Effector memory CD8-positive, alpha-beta T cell (primary cell): ENCODE results near the gene PCSK6.

Source experiments
- ATAC-seq: fragments of 150-1000 bp; cut with Tn5 transposase; replicated peaks from 2 replicates; pipeline ENCODE4 v1.10.0; 2021; ENCODE audit warnings: mild to moderate bottlenecking, moderate library complexity
- DNase-seq, 3 experiments: peaks; one replicate each; pipeline ENCODE4 v3.0.0; 2021
- H3K27ac Mint-ChIP-seq, 2 donors: one replicate each; pipeline ENCODE4 v1.8.0; 2022; ENCODE audit warnings: mild to moderate bottlenecking in 2 of 2, mixed read lengths in 2 of 2, moderate library complexity in 2 of 2
- H3K27me3 Mint-ChIP-seq, 2 donors: one replicate each; pipeline ENCODE4 v1.8.0; 2022; ENCODE audit warnings: mixed read lengths in 2 of 2
- H3K36me3 Mint-ChIP-seq: one replicate; pipeline ENCODE4 v1.8.0; 2022; ENCODE audit warnings: mild to moderate bottlenecking, moderate library complexity, mixed read lengths; ENCODE audit not compliant: insufficient read depth
- H3K4me1 Mint-ChIP-seq, 2 donors: one replicate each; pipeline ENCODE4 v1.8.0; 2022; ENCODE audit warnings: low read depth in 2 of 2, mixed read lengths in 2 of 2
- H3K4me3 Mint-ChIP-seq, 2 donors: one replicate each; pipeline ENCODE4 v1.8.0; 2022; ENCODE audit warnings: mild to moderate bottlenecking in 2 of 2, mixed read lengths in 2 of 2, moderate library complexity in 2 of 2
- H3K9me3 Mint-ChIP-seq, 2 donors: one replicate each; pipeline ENCODE4 v1.8.0; 2022; ENCODE audit warnings: mixed read lengths in 2 of 2

PCSK6 gene

DNA sequence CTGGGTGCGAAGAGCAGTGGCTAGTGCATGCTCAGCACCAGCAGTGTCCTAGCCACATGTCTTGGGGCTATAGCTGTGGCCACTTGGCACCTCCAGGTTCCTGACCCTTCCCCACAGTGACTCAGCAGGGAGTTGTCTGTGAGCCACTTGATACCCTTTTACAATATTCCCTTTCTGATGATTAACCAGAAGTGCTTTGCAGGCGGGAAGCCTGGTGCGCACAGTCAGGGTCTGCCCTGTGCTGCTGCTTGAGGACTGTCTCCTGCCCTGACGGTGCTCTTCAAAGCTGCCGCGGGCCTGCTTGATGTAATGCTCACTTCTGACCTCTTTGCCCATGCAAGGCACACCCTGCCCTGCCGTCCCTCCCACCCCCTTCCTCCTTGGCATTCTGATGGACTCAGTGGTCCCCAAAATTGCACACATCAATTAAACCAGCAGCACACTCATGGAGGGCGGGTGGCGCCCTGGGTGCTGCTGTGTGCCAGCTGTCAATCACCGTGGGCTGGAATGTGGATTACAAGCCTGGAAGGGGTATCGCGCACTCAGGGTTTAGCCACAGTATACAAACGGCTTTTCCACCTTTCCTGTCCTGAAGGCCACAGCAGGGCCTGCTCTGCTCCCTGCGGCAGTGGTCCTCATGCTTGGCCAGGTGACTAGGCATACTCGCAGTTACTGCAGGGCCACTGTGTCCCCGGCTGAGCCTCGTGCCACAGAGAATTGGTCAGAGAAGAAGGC lies 40.9 kb upstream of the PCSK6 start:
- Mint-ChIP-seq H3K9me3 (no peaks in the 10 kb centered on the region), H3K36me3 (no peaks in the 10 kb centered on the region), H3K4me1 (peaks cover 0 to 2% of the 10 kb centered on the region in 2 donors), H3K27me3 (peaks cover 30 to 69% of the 10 kb centered on the region in 2 donors), H3K27ac (no peak overlapping the region), H3K4me3 (no peak overlapping the region)
- ATAC-seq (no peak), DNase-seq (no peak)

GRCh38 chr15:101528917-101529299 lies 39.4 kb upstream of the PCSK6 start:
- H3K4me1 Mint-ChIP-seq = peaks cover 0 to 2% of the 10 kb centered on the region in 2 donors
- no peak overlapping the region for H3K27ac Mint-ChIP-seq

DNA sequence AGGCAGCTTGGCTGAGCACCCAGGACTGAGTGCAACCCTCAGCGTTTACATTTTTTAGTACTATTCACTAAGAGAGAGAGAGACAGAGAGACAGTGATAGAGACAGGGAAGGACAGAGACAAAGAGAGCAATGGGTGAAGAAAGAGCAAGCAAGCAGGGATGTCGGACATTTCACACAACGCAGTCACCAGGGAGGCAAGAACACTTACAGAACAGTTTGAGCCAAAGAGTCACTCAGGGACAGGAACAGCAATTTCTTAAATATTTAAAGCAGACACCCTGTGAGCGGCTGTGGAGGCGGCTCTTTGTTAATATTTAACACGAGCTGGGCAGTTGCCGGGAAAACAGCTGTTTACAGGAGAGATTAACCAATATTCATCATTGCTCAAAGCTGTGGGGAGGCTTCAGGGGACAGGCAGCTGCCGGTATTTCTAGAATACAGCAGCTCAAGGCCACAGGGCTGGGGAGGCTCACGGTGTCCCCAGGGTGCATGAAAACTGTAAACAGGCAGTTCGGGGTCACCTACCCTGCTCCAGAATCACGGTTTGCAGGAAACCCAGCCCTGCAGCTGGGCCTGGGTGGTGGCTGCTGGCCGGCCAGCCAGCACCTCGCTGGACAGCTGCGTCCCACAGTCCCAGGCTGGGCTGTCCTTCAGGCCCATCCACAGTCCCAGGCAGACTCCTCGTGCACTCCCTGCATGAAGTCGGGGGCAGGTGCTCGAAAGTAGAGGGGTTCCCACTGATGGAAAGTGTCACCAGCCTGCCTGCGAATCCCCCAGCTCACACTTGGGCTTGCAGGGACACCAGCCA lies 38.8 kb upstream of the PCSK6 start:
- H3K27ac Mint-ChIP-seq = no peak overlapping the region
- no peaks in the 10 kb centered on the region for H3K36me3 Mint-ChIP-seq

More at GRCh38 chr15:101528917-101529299, 39.4 kb upstream of the PCSK6 start:
- Mint-ChIP-seq H3K36me3 (no peaks in the 10 kb centered on the region), H3K4me3 (no peak overlapping the region), H3K9me3 (no peaks in the 10 kb centered on the region), H3K27me3 (peaks cover 25 to 63% of the 10 kb centered on the region in 2 donors)
- no peak for DNase-seq
- ATAC-seq = no peak

DNA sequence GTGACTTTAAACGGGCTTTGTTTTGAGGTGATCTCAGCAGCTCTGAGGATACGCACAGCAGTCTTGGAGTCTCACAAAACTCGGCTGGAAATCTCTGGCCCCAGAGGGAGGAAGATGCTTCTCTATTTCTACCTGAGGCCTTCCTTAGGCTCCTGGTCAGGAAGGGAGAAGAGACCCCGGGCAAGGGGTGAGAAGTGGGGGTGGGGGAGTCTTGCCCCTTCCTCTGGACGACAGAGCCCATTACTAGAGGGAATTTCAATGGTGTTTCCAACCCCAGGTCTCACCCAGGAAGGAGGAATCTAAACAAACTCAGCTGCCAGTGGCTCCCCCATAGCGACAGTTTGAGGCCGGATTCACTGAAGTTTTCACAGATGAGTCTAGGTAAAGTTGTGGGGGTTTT lies 37.4 kb upstream of the PCSK6 start:
- H3K4me3 Mint-ChIP-seq = no peak overlapping the region
- peaks cover 29 to 63% of the 10 kb centered on the region in 2 donors for H3K27me3 Mint-ChIP-seq
- no peak overlapping the region for H3K27ac Mint-ChIP-seq
- peaks cover 0 to 2% of the 10 kb centered on the region in 2 donors for H3K4me1 Mint-ChIP-seq
- no peak for ATAC-seq
- H3K9me3 Mint-ChIP-seq = no peaks in the 10 kb centered on the region
- H3K36me3 Mint-ChIP-seq = no peaks in the 10 kb centered on the region
- no peak for DNase-seq

More for the DNA sequence above, 38.8 kb upstream of the PCSK6 start:
- peaks cover 0 to 2% of the 10 kb centered on the region in 2 donors for H3K4me1 Mint-ChIP-seq
- no peak for DNase-seq
- H3K4me3 Mint-ChIP-seq = no peak overlapping the region
- H3K27me3 Mint-ChIP-seq = peaks cover 29 to 63% of the 10 kb centered on the region in 2 donors
- no peak for ATAC-seq
- no peaks in the 10 kb centered on the region for H3K9me3 Mint-ChIP-seq

GRCh38 chr15:101526442-101526841 lies 36.9 kb upstream of the PCSK6 start:
- no peaks in the 10 kb centered on the region for H3K36me3 Mint-ChIP-seq
- no peaks in the 10 kb centered on the region for H3K9me3 Mint-ChIP-seq
- no peak overlapping the region for H3K4me3 Mint-ChIP-seq
- DNase-seq (no peak), ATAC-seq (no peak)
- H3K27ac Mint-ChIP-seq = no peak overlapping the region
- peaks cover 34 to 63% of the 10 kb centered on the region in 2 donors for H3K27me3 Mint-ChIP-seq
- peaks cover 2 to 5% of the 10 kb centered on the region in 2 donors for H3K4me1 Mint-ChIP-seq

GRCh38 chr15:101526021-101526420 lies 36.5 kb upstream of the PCSK6 start:
- DNase-seq (no peak), ATAC-seq (no peak)
- Mint-ChIP-seq H3K9me3 (no peaks in the 10 kb centered on the region), H3K4me3 (no peak overlapping the region), H3K27ac (no peak overlapping the region), H3K27me3 (peaks cover 35 to 63% of the 10 kb centered on the region in 2 donors), H3K36me3 (no peaks in the 10 kb centered on the region), H3K4me1 (peaks cover 4 to 5% of the 10 kb centered on the region in 2 donors)

DNA sequence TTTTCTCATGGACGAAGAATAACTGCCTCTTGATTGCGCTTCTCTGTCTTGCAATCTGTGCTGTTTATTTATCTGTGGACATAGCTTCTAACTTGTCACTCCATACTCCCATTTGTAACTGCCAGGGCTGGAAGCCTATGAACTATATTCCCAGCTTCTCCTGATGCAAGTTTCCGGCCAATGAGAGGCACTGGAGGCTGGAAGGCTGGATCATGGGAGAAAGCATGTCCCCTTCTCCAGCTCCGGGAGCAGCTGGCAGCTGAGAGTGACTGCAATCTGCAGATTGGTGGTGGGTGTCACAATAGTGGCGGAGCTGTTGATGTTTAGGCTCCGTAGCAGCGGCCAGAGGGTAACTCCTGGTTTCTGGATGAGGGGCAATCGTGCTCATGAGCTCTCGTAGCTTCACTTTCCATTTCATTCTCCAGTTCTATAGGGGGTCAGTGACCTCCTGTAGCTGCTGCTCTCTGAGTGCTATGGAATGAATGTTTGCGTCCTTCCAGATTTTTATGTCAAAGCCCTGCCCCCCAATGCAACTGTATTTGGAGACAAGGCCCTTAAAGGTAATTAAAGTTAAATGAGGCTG lies 35.7 kb upstream of the PCSK6 start:
- no peak overlapping the region for H3K4me3 Mint-ChIP-seq
- peaks cover 42 to 67% of the 10 kb centered on the region in 2 donors for H3K27me3 Mint-ChIP-seq
- DNase-seq (no peak), ATAC-seq (no peak)
- peaks cover 4 to 5% of the 10 kb centered on the region in 2 donors for H3K4me1 Mint-ChIP-seq
- no peak overlapping the region for H3K27ac Mint-ChIP-seq
- no peaks in the 10 kb centered on the region for H3K36me3 Mint-ChIP-seq
- peaks cover 0 to 3% of the 10 kb centered on the region in 2 donors for H3K9me3 Mint-ChIP-seq

GRCh38 chr15:101523560-101523940 lies 34.0 kb upstream of the PCSK6 start:
- peaks cover 48 to 69% of the 10 kb centered on the region in 2 donors for H3K27me3 Mint-ChIP-seq
- no peak overlapping the region for H3K4me3 Mint-ChIP-seq
- ATAC-seq (no peak), DNase-seq (no peak)
- no peaks in the 10 kb centered on the region for H3K36me3 Mint-ChIP-seq
- no peak overlapping the region for H3K27ac Mint-ChIP-seq
- peaks cover 3 to 4% of the 10 kb centered on the region in 2 donors for H3K4me1 Mint-ChIP-seq
- peaks cover 0 to 3% of the 10 kb centered on the region in 2 donors for H3K9me3 Mint-ChIP-seq

DNA sequence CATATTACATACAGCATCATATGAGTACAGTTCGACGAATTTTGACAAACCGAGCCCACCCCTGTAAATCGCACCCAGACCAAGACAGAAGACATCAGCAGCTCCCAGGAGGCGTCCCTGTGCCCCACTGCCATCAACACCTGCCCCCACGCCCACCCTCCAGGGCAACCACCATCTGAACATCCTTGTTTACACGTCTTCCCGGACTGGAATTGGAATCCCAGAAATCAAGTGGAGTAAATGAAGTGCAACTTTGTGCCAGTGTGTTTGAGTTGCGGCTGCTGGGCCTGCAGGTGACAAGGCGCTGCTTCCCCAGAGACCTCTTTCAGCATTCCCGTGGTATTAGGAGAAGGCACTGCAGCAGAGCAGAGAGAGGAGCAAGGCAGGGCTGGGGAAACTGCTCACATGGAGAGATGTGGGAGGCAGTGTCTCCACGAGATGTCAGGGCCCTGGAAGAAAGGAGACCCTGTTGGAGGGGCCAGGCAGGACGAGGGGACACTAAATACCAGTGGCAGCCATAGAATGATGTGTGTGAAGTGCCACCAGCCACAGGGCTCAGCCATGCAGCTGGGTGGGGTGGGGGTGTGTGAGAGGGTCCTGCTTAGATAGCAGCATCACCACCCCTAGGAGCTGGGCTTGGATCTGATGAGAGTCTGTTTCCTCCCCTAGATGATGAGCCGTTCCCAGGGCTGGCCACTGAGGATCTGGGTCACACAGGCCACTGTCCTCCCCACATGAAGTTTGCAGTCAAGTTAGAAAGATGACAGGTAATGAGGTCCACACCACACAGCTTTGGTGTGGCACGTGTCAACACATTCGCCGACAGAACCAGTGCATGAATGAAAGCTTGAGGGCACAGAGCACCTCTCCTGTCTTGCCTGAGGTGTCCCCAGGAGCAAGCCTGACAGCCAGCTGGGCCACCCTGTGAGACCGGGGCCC lies 33.4 kb upstream of the PCSK6 start:
- no peak for DNase-seq
- Mint-ChIP-seq H3K4me1 (peaks cover 3 to 4% of the 10 kb centered on the region in 2 donors), H3K9me3 (peaks cover 0 to 4% of the 10 kb centered on the region in 2 donors), H3K4me3 (no peak overlapping the region), H3K27ac (no peak overlapping the region), H3K36me3 (no peaks in the 10 kb centered on the region), H3K27me3 (peaks cover 43 to 68% of the 10 kb centered on the region in 2 donors)
- no peak for ATAC-seq

GRCh38 chr15:101522091-101522490 lies 32.6 kb upstream of the PCSK6 start:
- Mint-ChIP-seq H3K4me3 (no peak overlapping the region), H3K4me1 (peaks cover 3 to 4% of the 10 kb centered on the region in 2 donors), H3K27ac (no peak overlapping the region)

DNA sequence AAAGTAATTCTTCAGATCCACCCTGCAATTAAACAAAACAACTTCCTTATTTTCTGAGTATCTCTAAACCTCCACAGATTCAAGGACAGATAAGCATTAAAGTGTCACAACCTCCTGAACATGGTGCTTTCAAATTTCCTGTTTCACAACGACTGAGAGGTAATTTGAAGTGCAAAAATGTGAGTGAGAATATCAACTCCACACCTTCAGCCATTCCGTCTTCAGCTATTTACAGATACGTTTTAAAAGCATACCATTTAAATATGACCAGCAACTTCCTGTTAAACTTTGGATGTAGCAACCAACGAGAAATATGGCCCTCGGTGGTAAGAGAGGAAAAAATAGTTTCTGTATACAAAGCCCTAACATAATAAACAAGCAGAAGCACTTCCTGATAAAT lies 32.1 kb upstream of the PCSK6 start:
- H3K9me3 Mint-ChIP-seq = peaks cover 4 to 5% of the 10 kb centered on the region in 2 donors
- H3K36me3 Mint-ChIP-seq = no peaks in the 10 kb centered on the region
- peaks cover 40 to 69% of the 10 kb centered on the region in 2 donors for H3K27me3 Mint-ChIP-seq
- H3K27ac Mint-ChIP-seq = no peak overlapping the region
- no peak overlapping the region for H3K4me3 Mint-ChIP-seq
- peaks cover 3 to 4% of the 10 kb centered on the region in 2 donors for H3K4me1 Mint-ChIP-seq
- no peak for ATAC-seq
- no peak for DNase-seq

More at GRCh38 chr15:101522091-101522490, 32.6 kb upstream of the PCSK6 start:
- DNase-seq (no peak), ATAC-seq (no peak)
- H3K27me3 Mint-ChIP-seq = peaks cover 40 to 68% of the 10 kb centered on the region in 2 donors
- H3K9me3 Mint-ChIP-seq = peaks cover 0 to 4% of the 10 kb centered on the region in 2 donors
- no peaks in the 10 kb centered on the region for H3K36me3 Mint-ChIP-seq

GRCh38 chr15:101521069-101521468 lies 31.6 kb upstream of the PCSK6 start:
- no peak for ATAC-seq
- peaks cover 40 to 69% of the 10 kb centered on the region in 2 donors for H3K27me3 Mint-ChIP-seq

More at GRCh38 chr15:101521069-101521468, 31.6 kb upstream of the PCSK6 start:
- H3K4me3 Mint-ChIP-seq = no peak overlapping the region
- peaks cover 3 to 4% of the 10 kb centered on the region in 2 donors for H3K4me1 Mint-ChIP-seq
- no peaks in the 10 kb centered on the region for H3K36me3 Mint-ChIP-seq
- DNase-seq = no peak
- no peak overlapping the region for H3K27ac Mint-ChIP-seq
- H3K9me3 Mint-ChIP-seq = peaks cover 4 to 10% of the 10 kb centered on the region in 2 donors
